Measurements from ENCODE around the gene TRMT2B. TPM values are rescaled to one million over a fixed set of nuclear protein-coding genes. Genes with fewer than 3 reads are reported as not detected.
"Not testable (repeated sequence)": the region's sequence is repeated elsewhere in the genome, so short reads cannot be mapped to it uniquely, and the experiment has no call there.

Gene TRMT2B
- total and polyA plus RNA-seq, 4 donors, result 9.4 to 15.0 (median 12.5) TPM

- no peaks in the 10 kb centered on the region for H3K4me1 ChIP-seq (ENCODE audit: control insufficient read depth, insufficient read depth, low read length)
- no peaks in the 10 kb centered on the region for H3K27me3 ChIP-seq (ENCODE audit: control insufficient read depth, insufficient read depth, low read length)
- no peak for DNase-seq (ENCODE audit: low read depth in 4 of 6, low spot score in 6 of 6)
- no peaks in the 10 kb centered on the region for H3K36me3 ChIP-seq (ENCODE audit: control insufficient read depth, insufficient read depth, low read length)
- no peaks in the 10 kb centered on the region for H3K9me3 ChIP-seq (ENCODE audit: control insufficient read depth, insufficient read depth, low read length)
- no peak overlapping the region for H3K4me3 ChIP-seq (ENCODE audit: low read depth, low read length)
- H3K27ac ChIP-seq (ENCODE audit: low read depth, low read length), result no peak overlapping the region
Observed at GRCh38 chrX:101062176-101062575, 10.3 kb upstream of the TRMT2B start.

- no peak overlapping the region for H3K4me3 ChIP-seq (ENCODE audit: low read depth, low read length)
- no CpG with 5 or more reads among the region's 3 CpGs for WGBS (ENCODE audit: insufficient coverage)
- H3K4me1 ChIP-seq (ENCODE audit: control insufficient read depth, insufficient read depth, low read length), result no peaks in the 10 kb centered on the region
- H3K36me3 ChIP-seq (ENCODE audit: control insufficient read depth, insufficient read depth, low read length), result no peaks in the 10 kb centered on the region
- no peak overlapping the region for H3K27ac ChIP-seq (ENCODE audit: low read depth, low read length)
- H3K27me3 ChIP-seq (ENCODE audit: control insufficient read depth, insufficient read depth, low read length), result no peaks in the 10 kb centered on the region
- no peaks in the 10 kb centered on the region for H3K9me3 ChIP-seq (ENCODE audit: control insufficient read depth, insufficient read depth, low read length)
- no peak for DNase-seq (ENCODE audit: low read depth in 4 of 6, low spot score in 6 of 6)
Observed at GRCh38 chrX:101057093-101057714, 5.3 kb upstream of the TRMT2B start.

- H3K4me3 ChIP-seq (ENCODE audit: low read depth, low read length); H3K36me3 ChIP-seq (ENCODE audit: control insufficient read depth, insufficient read depth, low read length); H3K27ac ChIP-seq (ENCODE audit: low read depth, low read length); H3K27me3 ChIP-seq (ENCODE audit: control insufficient read depth, insufficient read depth, low read length); H3K4me1 ChIP-seq (ENCODE audit: control insufficient read depth, insufficient read depth, low read length); H3K9me3 ChIP-seq (ENCODE audit: control insufficient read depth, insufficient read depth, low read length); DNase-seq (ENCODE audit: low read depth in 4 of 6, low spot score in 6 of 6): not testable (repeated sequence)
- WGBS (ENCODE audit: insufficient coverage), result 84% methylated on average over 4 of the region's 4 CpGs
Observed at GRCh38 chrX:101056551-101056950, 4.6 kb upstream of the TRMT2B start.

- H3K36me3 ChIP-seq (ENCODE audit: control insufficient read depth, insufficient read depth, low read length), result no peaks in the 10 kb centered on the region
- DNase-seq (ENCODE audit: low read depth in 4 of 6, low spot score in 6 of 6), result peak in 1 of 6 donors; percentile 2
- peaks cover 6% of the 10 kb centered on the region for H3K4me1 ChIP-seq (ENCODE audit: control insufficient read depth, insufficient read depth, low read length)
- no peaks in the 10 kb centered on the region for H3K9me3 ChIP-seq (ENCODE audit: control insufficient read depth, insufficient read depth, low read length)
- H3K4me3 ChIP-seq (ENCODE audit: low read depth, low read length), result peak overlapping the region; percentile 76
- H3K27ac ChIP-seq (ENCODE audit: low read depth, low read length), result no peak overlapping the region
- 33% methylated on average over 4 of the region's 5 CpGs for whole genome bisulfite sequencing (ENCODE audit: insufficient coverage)
- H3K27me3 ChIP-seq (ENCODE audit: control insufficient read depth, insufficient read depth, low read length), result no peaks in the 10 kb centered on the region
Observed at GRCh38 chrX:101051153-101051548, 760 bp downstream of the TRMT2B start.

- Histone ChIP-seq H3K4me1 (ENCODE audit: control insufficient read depth, insufficient read depth, low read length) (no peaks in the 10 kb centered on the region), H3K4me3 (ENCODE audit: low read depth, low read length) (no peak overlapping the region), H3K36me3 (ENCODE audit: control insufficient read depth, insufficient read depth, low read length) (peaks cover 2% of the 10 kb centered on the region), H3K27ac (ENCODE audit: low read depth, low read length) (no peak overlapping the region), H3K27me3 (ENCODE audit: control insufficient read depth, insufficient read depth, low read length) (no peaks in the 10 kb centered on the region), H3K9me3 (ENCODE audit: control insufficient read depth, insufficient read depth, low read length) (no peaks in the 10 kb centered on the region)
- DNase-seq (ENCODE audit: low read depth in 4 of 6, low spot score in 6 of 6), result no peak
- WGBS (ENCODE audit: insufficient coverage), result no CpG with 5 or more reads among the region's 4 CpGs
Observed at GRCh38 chrX:101040197-101040596, 11.7 kb downstream of the TRMT2B start.

GRCh38 chrX:101037231-101037630, 14.7 kb downstream of the TRMT2B start:
- H3K9me3 ChIP-seq (ENCODE audit: control insufficient read depth, insufficient read depth, low read length), result no peaks in the 10 kb centered on the region
- H3K36me3 ChIP-seq (ENCODE audit: control insufficient read depth, insufficient read depth, low read length), result peaks cover 4% of the 10 kb centered on the region
- H3K27ac ChIP-seq (ENCODE audit: low read depth, low read length), result no peak overlapping the region
- no peaks in the 10 kb centered on the region for H3K27me3 ChIP-seq (ENCODE audit: control insufficient read depth, insufficient read depth, low read length)
- no peak for DNase-seq (ENCODE audit: low read depth in 4 of 6, low spot score in 6 of 6)
- H3K4me1 ChIP-seq (ENCODE audit: control insufficient read depth, insufficient read depth, low read length), result no peaks in the 10 kb centered on the region
- H3K4me3 ChIP-seq (ENCODE audit: low read depth, low read length), result no peak overlapping the region

- no peaks in the 10 kb centered on the region for H3K27me3 ChIP-seq (ENCODE audit: control insufficient read depth, insufficient read depth, low read length)
- peaks cover 2% of the 10 kb centered on the region for H3K36me3 ChIP-seq (ENCODE audit: control insufficient read depth, insufficient read depth, low read length)
- 86% methylated on average over 1 of the region's 1 CpG for WGBS (ENCODE audit: insufficient coverage)
- H3K27ac ChIP-seq (ENCODE audit: low read depth, low read length), result no peak overlapping the region
- no peak overlapping the region for H3K4me3 ChIP-seq (ENCODE audit: low read depth, low read length)
- no peak for DNase-seq (ENCODE audit: low read depth in 4 of 6, low spot score in 6 of 6)
- no peaks in the 10 kb centered on the region for H3K9me3 ChIP-seq (ENCODE audit: control insufficient read depth, insufficient read depth, low read length)
- no peaks in the 10 kb centered on the region for H3K4me1 ChIP-seq (ENCODE audit: control insufficient read depth, insufficient read depth, low read length)
Observed at GRCh38 chrX:101029665-101030064, 22.2 kb downstream of the TRMT2B start.

- Histone ChIP-seq H3K27ac (ENCODE audit: low read depth, low read length) (no peak overlapping the region), H3K9me3 (ENCODE audit: control insufficient read depth, insufficient read depth, low read length) (no peaks in the 10 kb centered on the region), H3K4me1 (ENCODE audit: control insufficient read depth, insufficient read depth, low read length) (no peaks in the 10 kb centered on the region), H3K4me3 (ENCODE audit: low read depth, low read length) (no peak overlapping the region), H3K36me3 (ENCODE audit: control insufficient read depth, insufficient read depth, low read length) (no peaks in the 10 kb centered on the region), H3K27me3 (ENCODE audit: control insufficient read depth, insufficient read depth, low read length) (no peaks in the 10 kb centered on the region)
- no peak for DNase-seq (ENCODE audit: low read depth in 4 of 6, low spot score in 6 of 6)
- WGBS (ENCODE audit: insufficient coverage), result 64% methylated on average over 1 of the region's 1 CpG
Observed at GRCh38 chrX:101028562-101028961, 23.3 kb downstream of the TRMT2B start.

GRCh38 chrX:101025126-101025525, 26.8 kb downstream of the TRMT2B start:
- H3K9me3 ChIP-seq (ENCODE audit: control insufficient read depth, insufficient read depth, low read length), result no peaks in the 10 kb centered on the region
- no peaks in the 10 kb centered on the region for H3K4me1 ChIP-seq (ENCODE audit: control insufficient read depth, insufficient read depth, low read length)
- peaks cover 2% of the 10 kb centered on the region for H3K27me3 ChIP-seq (ENCODE audit: control insufficient read depth, insufficient read depth, low read length)
- peaks cover 3% of the 10 kb centered on the region for H3K36me3 ChIP-seq (ENCODE audit: control insufficient read depth, insufficient read depth, low read length)
- DNase-seq (ENCODE audit: low read depth in 4 of 6, low spot score in 6 of 6), result no peak
- no peak overlapping the region for H3K4me3 ChIP-seq (ENCODE audit: low read depth, low read length)
- no peak overlapping the region for H3K27ac ChIP-seq (ENCODE audit: low read depth, low read length)

GRCh38 chrX:101022020-101022419, 29.9 kb downstream of the TRMT2B start:
- WGBS (ENCODE audit: insufficient coverage), result 97% methylated on average over 3 of the region's 3 CpGs
- H3K27ac ChIP-seq (ENCODE audit: low read depth, low read length), result no peak overlapping the region
- H3K27me3 ChIP-seq (ENCODE audit: control insufficient read depth, insufficient read depth, low read length), result peaks cover 3% of the 10 kb centered on the region
- DNase-seq (ENCODE audit: low read depth in 4 of 6, low spot score in 6 of 6), result no peak
- peaks cover 3% of the 10 kb centered on the region for H3K36me3 ChIP-seq (ENCODE audit: control insufficient read depth, insufficient read depth, low read length)
- H3K4me1 ChIP-seq (ENCODE audit: control insufficient read depth, insufficient read depth, low read length), result no peaks in the 10 kb centered on the region
- no peak overlapping the region for H3K4me3 ChIP-seq (ENCODE audit: low read depth, low read length)
- no peaks in the 10 kb centered on the region for H3K9me3 ChIP-seq (ENCODE audit: control insufficient read depth, insufficient read depth, low read length)

Data from spinal cord (tissue), 10 donors.